HG03457 (cell line): ENCODE data around the gene UFD1.
A peak's percentile ranks its signal among the peaks of the same experiment; 100 is the strongest.

Source experiments
- ATAC-seq: cut with Tn5 transposase; IDR thresholded peaks from one replicate; pipeline ENCODE4 v1.9.1; 2021; ENCODE audit warnings: moderate number of reproducible peaks; ENCODE audit not compliant: unreplicated experiment

UFD1 gene

GRCh38 chr22:19430890-19431541, 48.0 kb downstream of the UFD1 start:
- peak; percentile 12 for ATAC-seq

- ATAC-seq = no peak
Observed at GRCh38 chr22:19429950-19430889, 48.8 kb downstream of the UFD1 start.

- no peak for ATAC-seq
Observed at GRCh38 chr22:19424186-19424500, 54.9 kb downstream of the UFD1 start.

GRCh38 chr22:19422440-19423301, 56.3 kb downstream of the UFD1 start:
- ATAC-seq = no peak

GRCh38 chr22:19420321-19420720, 58.7 kb downstream of the UFD1 start:
- ATAC-seq = no peak

GRCh38 chr22:19419464-19420178, 59.4 kb downstream of the UFD1 start:
- no peak for ATAC-seq

- no peak for ATAC-seq
Observed at GRCh38 chr22:19419086-19419463, 59.9 kb downstream of the UFD1 start.

GRCh38 chr22:19412923-19413322, 66.1 kb downstream of the UFD1 start:
- ATAC-seq = no peak

- no peak for ATAC-seq
Observed at GRCh38 chr22:19412478-19412877, 66.5 kb downstream of the UFD1 start.

- ATAC-seq = no peak
Observed at GRCh38 chr22:19411690-19412045, 67.3 kb downstream of the UFD1 start.

- no peak for ATAC-seq
Observed at GRCh38 chr22:19410941-19411689, 67.9 kb downstream of the UFD1 start.

- no peak for ATAC-seq
Observed at GRCh38 chr22:19407649-19408606, 71.1 kb downstream of the UFD1 start.

- ATAC-seq = no peak
Observed at GRCh38 chr22:19406846-19407245, 72.1 kb downstream of the UFD1 start.

GRCh38 chr22:19406281-19406811, 72.6 kb downstream of the UFD1 start:
- no peak for ATAC-seq

GRCh38 chr22:19405652-19406051, 73.3 kb downstream of the UFD1 start:
- ATAC-seq = no peak

GRCh38 chr22:19405133-19405532, 73.9 kb downstream of the UFD1 start:
- ATAC-seq = no peak

- no peak for ATAC-seq
Observed at GRCh38 chr22:19404676-19405075, 74.3 kb downstream of the UFD1 start.

- ATAC-seq = no peak
Observed at GRCh38 chr22:19402642-19403191, 76.3 kb downstream of the UFD1 start.

GRCh38 chr22:19401483-19401882, 77.5 kb downstream of the UFD1 start:
- no peak for ATAC-seq
